ENCODE results near the gene POU2F3. TPM values are rescaled to one million over a fixed set of nuclear protein-coding genes. Genes with fewer than 3 reads are reported as not detected.

Gene POU2F3
- total and polyA plus RNA-seq, 3 donors from 2014 or later = 0.16 to 0.49 (median 0.31) TPM

DNA sequence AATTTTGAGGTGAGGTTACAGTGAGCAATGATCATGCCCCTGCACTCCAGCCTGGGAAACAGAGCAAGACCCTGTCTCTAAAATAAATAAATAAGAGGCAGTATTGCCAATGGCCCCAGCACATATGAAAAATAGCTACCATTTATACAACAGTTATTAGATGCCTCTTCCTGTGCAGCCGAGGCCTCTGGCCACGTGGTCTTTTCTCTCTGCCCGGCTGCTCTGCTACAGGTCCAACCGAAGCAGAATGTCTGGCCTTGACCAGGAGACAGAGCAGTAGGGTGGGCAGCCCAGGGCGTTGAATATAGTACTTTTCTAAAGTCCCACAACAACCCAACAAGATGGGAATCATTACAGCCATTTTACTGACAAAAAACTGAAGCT, 41.5 kb upstream of the POU2F3 start:
- H3K27me3 ChIP-seq = no peaks in the 10 kb centered on the region
- no peak overlapping the region for H3K27ac ChIP-seq
- intact Hi-C loops (cut with DNase I; ENCODE audit: low total_unique reads) = no loop called here
- TF ChIP-seq, protein P1, sequence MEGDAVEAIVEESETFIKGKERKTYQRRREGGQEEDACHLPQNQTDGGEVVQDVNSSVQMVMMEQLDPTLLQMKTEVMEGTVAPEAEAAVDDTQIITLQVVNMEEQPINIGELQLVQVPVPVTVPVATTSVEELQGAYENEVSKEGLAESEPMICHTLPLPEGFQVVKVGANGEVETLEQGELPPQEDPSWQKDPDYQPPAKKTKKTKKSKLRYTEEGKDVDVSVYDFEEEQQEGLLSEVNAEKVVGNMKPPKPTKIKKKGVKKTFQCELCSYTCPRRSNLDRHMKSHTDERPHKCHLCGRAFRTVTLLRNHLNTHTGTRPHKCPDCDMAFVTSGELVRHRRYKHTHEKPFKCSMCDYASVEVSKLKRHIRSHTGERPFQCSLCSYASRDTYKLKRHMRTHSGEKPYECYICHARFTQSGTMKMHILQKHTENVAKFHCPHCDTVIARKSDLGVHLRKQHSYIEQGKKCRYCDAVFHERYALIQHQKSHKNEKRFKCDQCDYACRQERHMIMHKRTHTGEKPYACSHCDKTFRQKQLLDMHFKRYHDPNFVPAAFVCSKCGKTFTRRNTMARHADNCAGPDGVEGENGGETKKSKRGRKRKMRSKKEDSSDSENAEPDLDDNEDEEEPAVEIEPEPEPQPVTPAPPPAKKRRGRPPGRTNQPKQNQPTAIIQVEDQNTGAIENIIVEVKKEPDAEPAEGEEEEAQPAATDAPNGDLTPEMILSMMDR (IDR thresholded peaks at IDR 0.05) = no peak
- TF ChIP-seq POLR2A (IDR thresholded peaks at IDR 0.05) = no peak
- no peaks in the 10 kb centered on the region for H3K4me1 ChIP-seq
- WGBS, 2 donors = 52 to 72% methylated on average over 5 of the region's 5 CpGs
- H3K36me3 ChIP-seq (ENCODE audit: low read depth, missing control alignments) = no peaks in the 10 kb centered on the region
- no peak overlapping the region for H3K4me3 ChIP-seq
- no peak for DNase-seq
- no peaks in the 10 kb centered on the region for H3K9me3 ChIP-seq

- no peak overlapping the region for H3K4me3 ChIP-seq
- H3K4me1 ChIP-seq = no peaks in the 10 kb centered on the region
- intact Hi-C loops (cut with DNase I; ENCODE audit: low total_unique reads) = no loop called here
- H3K9me3 ChIP-seq = no peaks in the 10 kb centered on the region
- WGBS, 2 donors = 87 to 92% methylated on average over 7 to 9 of the region's 9 CpGs
- H3K27me3 ChIP-seq = no peaks in the 10 kb centered on the region
- no peak overlapping the region for H3K27ac ChIP-seq
- TF ChIP-seq POLR2A (IDR thresholded peaks at IDR 0.05) = no peak
- TF ChIP-seq, protein P1 (IDR thresholded peaks at IDR 0.05) = no peak
- no peak for DNase-seq
- H3K36me3 ChIP-seq (ENCODE audit: low read depth, missing control alignments) = no peaks in the 10 kb centered on the region
Measured at GRCh38 chr11:120198787-120199469, 41.0 kb upstream of the POU2F3 start.

DNA sequence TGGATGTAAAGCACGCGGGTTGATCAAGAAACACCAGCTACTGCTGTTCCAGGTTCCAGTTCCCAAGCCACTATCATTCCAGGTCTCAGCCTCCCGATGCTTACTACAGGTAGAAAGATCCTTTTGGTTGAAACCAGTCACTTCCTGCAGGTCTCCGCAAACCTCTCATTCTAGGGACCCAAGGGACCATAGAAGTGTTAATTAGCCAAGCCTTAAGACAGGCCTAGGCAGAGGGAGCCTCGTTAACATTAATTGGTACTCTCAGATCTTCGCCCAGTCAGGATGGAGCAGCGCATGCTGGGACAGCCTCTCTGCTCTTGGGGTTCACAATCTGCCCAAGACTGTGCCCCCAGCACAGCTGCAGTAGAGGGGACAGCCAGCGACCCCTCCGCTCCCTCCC, 40.3 kb upstream of the POU2F3 start:
- Histone ChIP-seq H3K9me3 (no peaks in the 10 kb centered on the region), H3K27ac (no peak overlapping the region), H3K4me1 (no peaks in the 10 kb centered on the region), H3K36me3 (ENCODE audit: low read depth, missing control alignments) (no peaks in the 10 kb centered on the region), H3K4me3 (no peak overlapping the region), H3K27me3 (no peaks in the 10 kb centered on the region)
- no peak for DNase-seq
- intact Hi-C loops (cut with DNase I; ENCODE audit: low total_unique reads) = no loop called here
- TF ChIP-seq, protein P1 (IDR thresholded peaks at IDR 0.05) = no peak
- no peak for TF ChIP-seq POLR2A (IDR thresholded peaks at IDR 0.05)
- 84 to 95% methylated on average over 7 to 9 of the region's 9 CpGs for WGBS, 2 donors

GRCh38 chr11:120200677-120201076, 39.3 kb upstream of the POU2F3 start:
- intact Hi-C loops (cut with DNase I; ENCODE audit: low total_unique reads) = no loop called here
- H3K4me1 ChIP-seq = no peaks in the 10 kb centered on the region
- no peaks in the 10 kb centered on the region for H3K9me3 ChIP-seq
- TF ChIP-seq, protein P1 (IDR thresholded peaks at IDR 0.05) = no peak
- no peak for TF ChIP-seq POLR2A (IDR thresholded peaks at IDR 0.05)
- H3K36me3 ChIP-seq (ENCODE audit: low read depth, missing control alignments) = no peaks in the 10 kb centered on the region
- WGBS, 2 donors = 94% methylated on average over 1 of the region's 1 CpG
- H3K27ac ChIP-seq = no peak overlapping the region
- no peaks in the 10 kb centered on the region for H3K27me3 ChIP-seq
- no peak for DNase-seq
- no peak overlapping the region for H3K4me3 ChIP-seq

DNA sequence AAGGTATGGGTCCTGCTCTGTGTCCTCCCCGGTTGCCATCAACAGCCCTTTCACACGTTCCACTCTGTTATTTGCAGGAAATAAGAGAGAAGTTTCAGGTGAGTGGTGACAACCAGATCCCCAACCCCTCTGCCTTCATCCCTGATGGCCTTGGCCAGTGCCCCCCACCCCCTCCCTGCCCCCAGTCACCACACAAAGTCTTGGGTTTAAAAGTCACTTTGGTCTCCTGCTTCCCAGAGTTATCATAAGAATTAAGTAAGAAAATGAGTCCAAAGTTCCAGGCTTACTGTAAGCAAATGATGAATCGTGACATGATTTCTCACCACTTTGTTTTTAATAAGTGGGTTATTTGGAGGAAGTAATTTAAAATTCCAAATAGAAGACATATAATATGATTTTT, 38.3 kb upstream of the POU2F3 start:
- WGBS, 2 donors = 75 to 88% methylated on average over 3 of the region's 3 CpGs
- no peak overlapping the region for H3K27ac ChIP-seq
- no peaks in the 10 kb centered on the region for H3K36me3 ChIP-seq (ENCODE audit: low read depth, missing control alignments)
- intact Hi-C loops (cut with DNase I; ENCODE audit: low total_unique reads) = no loop called here
- no peak for DNase-seq
- no peaks in the 10 kb centered on the region for H3K4me1 ChIP-seq
- H3K27me3 ChIP-seq = no peaks in the 10 kb centered on the region
- H3K4me3 ChIP-seq = no peak overlapping the region
- TF ChIP-seq, protein P1 (IDR thresholded peaks at IDR 0.05) = no peak
- no peak for TF ChIP-seq POLR2A (IDR thresholded peaks at IDR 0.05)
- no peaks in the 10 kb centered on the region for H3K9me3 ChIP-seq

Measured in testis (tissue), 3 donors.